Smooth muscle cell (in vitro differentiated cells): ENCODE results near the gene RHOT2. TPM values are rescaled to one million over a fixed set of nuclear protein-coding genes. Genes with fewer than 3 reads are reported as not detected.
A peak's percentile ranks its signal among the peaks of the same experiment; 100 is the strongest.

ENCODE experiments used
- DNase-seq: peaks from one replicate; lab custom pipeline; 2025; ENCODE audit not compliant: unreplicated experiment; lab: John Stamatoyannopoulos, UW
- H2AFZ ChIP-seq: fragments of 200-600 bp; sonication (generic); 2 replicates; pipeline ENCODE4 v1.6.0; 2016; ENCODE audit warnings: antibody characterized with exemption, low read depth, mild to moderate bottlenecking
- H3F3A ChIP-seq: fragments of 200-600 bp; sonication (generic); 2 replicates; pipeline ENCODE4 v1.6.0; 2017; ENCODE audit warnings: antibody characterized with exemption, low read depth
- H3K27ac ChIP-seq: fragments of 200-600 bp; sonication (generic); 2 replicates; pipeline ENCODE4 v1.5.1; 2016; ENCODE audit warnings: low read depth, mild to moderate bottlenecking
- H3K27me3 ChIP-seq: fragments of 200-600 bp; sonication (generic); 2 replicates; pipeline ENCODE4 v1.6.1; 2016; ENCODE audit warnings: low read depth, mild to moderate bottlenecking
- H3K36me3 ChIP-seq: fragments of 200-600 bp; sonication (generic); 2 replicates; pipeline ENCODE4 v1.5.1; 2016; ENCODE audit warnings: low read depth
- H3K4me1 ChIP-seq: fragments of 200-600 bp; sonication (generic); 2 replicates; pipeline ENCODE4 v1.5.1; 2016; ENCODE audit warnings: low read depth
- H3K4me2 ChIP-seq: fragments of 200-600 bp; sonication (generic); 2 replicates; pipeline ENCODE4 v1.6.0; 2016; ENCODE audit warnings: mild to moderate bottlenecking
- H3K4me3 ChIP-seq: fragments of 200-600 bp; sonication (generic); 2 replicates; pipeline ENCODE4 v1.5.1; 2016; ENCODE audit warnings: mild to moderate bottlenecking
- H3K79me2 ChIP-seq: fragments of 200-600 bp; sonication (generic); 2 replicates; pipeline ENCODE4 v1.6.0; 2016; ENCODE audit warnings: low read depth, mild to moderate bottlenecking
- H3K9ac ChIP-seq: fragments of 200-600 bp; sonication (generic); 2 replicates; pipeline ENCODE4 v1.6.0; 2016; ENCODE audit warnings: low read depth
- H3K9me3 ChIP-seq: fragments of 200-600 bp; sonication (generic); replicated peaks from 2 replicates; pipeline ENCODE4 v1.5.1; 2016; ENCODE audit warnings: low read depth
- H4K20me1 ChIP-seq: fragments of 200-600 bp; sonication (generic); 2 replicates; pipeline ENCODE4 v1.6.0; 2016; ENCODE audit warnings: low read depth
- CTCF ChIP-seq: fragments of 200-600 bp; sonication (generic); IDR thresholded peaks from 2 replicates; pipeline ENCODE4 v1.5.1; 2017; ENCODE audit warnings: borderline replicate concordance, mild to moderate bottlenecking, antibody characterized with exemption; ENCODE audit not compliant: insufficient read depth, poor library complexity, severe bottlenecking
- WGBS: methylation state at CpG from one replicate; pipeline ENCODE4 v1.1.7; 2016; ENCODE audit warnings: low lambda C conversion rate; 5-methylcytosine and 5-hydroxymethylcytosine counted together
- polyA plus RNA-seq: library from polyadenylated mRNA; unstranded; fragments of >200 nt; fragmentation: Nextera tagmentation; extraction: Ambion mirVana; gene quantifications from 2 replicates; pipeline ENCODE4 v1.2.1, GENCODE V29; 2016
- total RNA-seq: library from RNA; depleted of rRNA; stranded (reverse); fragments of >200 nt; gene quantifications from 2 replicates; pipeline ENCODE4 v1.2.3, GENCODE V29; 2014

Gene RHOT2
- total and polyA plus RNA-seq, 2 experiments from 2014 or later, result 41.4 to 148 TPM

GRCh38 chr16:638836-639235, 29.1 kb upstream of the RHOT2 start:
- Histone ChIP-seq H2AFZ (no peak overlapping the region), H3K4me3 (no peak overlapping the region), H3K27ac (no peak overlapping the region), H3K79me2 (peaks cover 20% of the 10 kb centered on the region), H3K36me3 (no peaks in the 10 kb centered on the region), H3K4me2 (no peak overlapping the region), H3K27me3 (no peaks in the 10 kb centered on the region), H4K20me1 (peaks cover 11% of the 10 kb centered on the region), H3K9ac (no peak overlapping the region), H3F3A (peaks cover 13% of the 10 kb centered on the region), H3K4me1 (peaks cover 17% of the 10 kb centered on the region), H3K9me3 (no peaks in the 10 kb centered on the region)
- WGBS, result 61% methylated on average over 9 of the region's 9 CpGs
- no peak for DNase-seq
- no peak for TF ChIP-seq CTCF

DNA sequence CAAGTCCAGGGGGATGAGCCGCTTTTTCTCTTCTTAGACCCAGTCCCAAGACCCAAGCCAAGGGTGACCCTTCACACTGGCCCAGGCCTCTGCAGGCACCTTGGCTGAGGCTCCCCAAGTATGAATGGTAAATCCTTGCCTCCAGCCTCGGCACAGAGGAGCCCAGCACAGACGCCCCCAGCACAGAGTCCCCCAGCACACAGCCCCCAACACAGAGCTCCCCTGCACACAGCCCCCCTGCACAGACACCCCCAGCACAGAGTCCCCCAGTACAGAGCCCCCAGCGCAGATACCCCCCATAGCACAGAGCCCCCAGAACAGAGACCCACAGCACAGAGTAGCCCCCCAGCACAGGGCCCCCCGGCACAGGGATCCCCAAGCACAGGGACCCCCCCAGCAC, 27.3 kb upstream of the RHOT2 start:
- Histone ChIP-seq H3K27ac (no peak overlapping the region), H3K36me3 (no peaks in the 10 kb centered on the region), H3F3A (peaks cover 13% of the 10 kb centered on the region), H3K9ac (no peak overlapping the region), H3K27me3 (no peaks in the 10 kb centered on the region), H4K20me1 (no peaks in the 10 kb centered on the region), H3K79me2 (peaks cover 13% of the 10 kb centered on the region), H2AFZ (no peak overlapping the region), H3K4me1 (peaks cover 17% of the 10 kb centered on the region), H3K4me3 (peak overlapping the region; percentile 83), H3K9me3 (no peaks in the 10 kb centered on the region), H3K4me2 (peak overlapping the region; percentile 97)
- 92% methylated on average over 1 of the region's 5 CpGs for WGBS
- DNase-seq, result no peak
- no peak for TF ChIP-seq CTCF

GRCh38 chr16:641326-642188, 26.4 kb upstream of the RHOT2 start, which contains the start of gene MCRIP2:
TSS of gene MCRIP2 (plus strand) at chr16:641828. CDS start at chr16:641992, 164 bp downstream.
- peak within 1 kb of the TSS; percentile 43 for H3K9ac ChIP-seq
- peak; percentile 53 for DNase-seq
- H2AFZ ChIP-seq, result peak within 1 kb of the TSS; percentile 89
- no peaks in the 10 kb centered on the region for H3K27me3 ChIP-seq
- H3K9me3 ChIP-seq, result no peaks in the 10 kb centered on the region
- no peaks in the 10 kb centered on the region for H4K20me1 ChIP-seq
- TF ChIP-seq CTCF, result no peak
- H3K4me2 ChIP-seq, result peak within 1 kb of the TSS; percentile 97
- peaks cover 17% of the 10 kb centered on the region for H3K4me1 ChIP-seq
- H3K4me3 ChIP-seq, result peak within 1 kb of the TSS; percentile 83
- H3K79me2 ChIP-seq, result peaks cover 10% of the 10 kb centered on the region
- 4% methylated on average over 41 of the region's 81 CpGs for WGBS
- no peak within 1 kb of the TSS for H3K27ac ChIP-seq
- H3F3A ChIP-seq, result peaks cover 13% of the 10 kb centered on the region
- H3K36me3 ChIP-seq, result no peaks in the 10 kb centered on the region
